A549 (cell line): ENCODE results near the gene TUSC2. TPM values are rescaled to one million over a fixed set of nuclear protein-coding genes. Genes with fewer than 3 reads are reported as not detected.

ENCODE experiments used
- ATAC-seq, 2 experiments: fragments of 200-7000 bp in 1 of 2; fragments of >200 bp in 1 of 2; cut with Nextera tagmentation in 1 of 2; cut with Tn5 transposase in 1 of 2; 3 replicates each; pipeline versions ENCODE4 v1.8.0 to v1.9.1; 2018 to 2020; ENCODE audit warnings: mild to moderate bottlenecking in 1 of 2, moderate library complexity in 1 of 2
- CTCF ChIA-PET: fragments of 300-600 bp; sonication (Branson Sonifier 250); formaldehyde crosslinking; extraction: SDS; loops from one replicate; lab custom pipeline; 2021; ENCODE audit warnings: antibody characterized with exemption, inconsistent platforms; lab: Yijun Ruan, JAX
- POLR2A ChIA-PET: fragments of 350-600 bp; formaldehyde crosslinking; extraction: SDS; loops from one replicate; lab custom pipeline; 2021; ENCODE audit warnings: antibody characterized with exemption, inconsistent platforms; lab: Yijun Ruan, JAX
- DNase-seq, 2 experiments: peaks; one replicate each; pipeline versions ENCODE4 v3.0.0 to v3.0.0-alpha.2; 2011 to 2016; ENCODE audit warnings: low read depth in 1 of 2, low spot score in 1 of 2
- FAIRE-seq: peaks from 2 replicates; lab custom pipeline; 2011; peaks lifted over from hg19 to GRCh38; lab: Jason Lieb, UNC
- H3K27ac ChIP-seq, 2 experiments: fragments of >200 bp; sonication (Bioruptor Twin); formaldehyde crosslinking; 3 replicates each; pipeline ENCODE4 v1.5.1; 2016 to 2017
- H3K4me1 ChIP-seq: fragments of >200 bp; sonication (Bioruptor Twin); formaldehyde crosslinking; 3 replicates; pipeline ENCODE4 v1.6.1; 2016
- H3K4me2 ChIP-seq: fragments of >200 bp; sonication (Bioruptor Twin); formaldehyde crosslinking; 3 replicates; pipeline ENCODE4 v1.6.1; 2016
- H3K4me3 ChIP-seq: fragments of >200 bp; sonication (Bioruptor Twin); formaldehyde crosslinking; 3 replicates; pipeline ENCODE4 v1.5.1; 2016
- H3K9me3 ChIP-seq: fragments of >200 bp; sonication (Bioruptor Twin); formaldehyde crosslinking; 3 replicates; pipeline ENCODE4 v1.6.1; 2016
- CBX8 ChIP-seq: fragments of 200-600 bp; sonication (generic); IDR thresholded peaks from 2 replicates; pipeline ENCODE4 v1.6.1; 2016
- CEBPB ChIP-seq, 2 experiments: fragments of >200 bp in 1 of 2; sonication (Bioruptor Twin) in 1 of 2; formaldehyde crosslinking in 1 of 2; IDR thresholded peaks; 2 replicates each; pipeline ENCODE4 v1.6.1; 2012 to 2016
- CHD4 ChIP-seq: fragments of 200-600 bp; sonication (generic); IDR thresholded peaks from 2 replicates; pipeline ENCODE4 v1.6.1; 2016; ENCODE audit warnings: antibody characterized with exemption, mild to moderate bottlenecking, borderline replicate concordance
- ESRRA ChIP-seq: fragments of 150-350 bp; IDR thresholded peaks from 2 replicates; pipeline ENCODE4 v1.6.1; 2014; ENCODE audit warnings: mild to moderate bottlenecking, low read length, borderline replicate concordance
- FOSB ChIP-seq: fragments of 250-450 bp; sonication (Bioruptor Pico); IDR thresholded peaks from 2 replicates; pipeline ENCODE4 v1.5.0; 2020; ENCODE audit warnings: mild to moderate bottlenecking, moderate library complexity
- FOXS1 ChIP-seq: fragments of 250-450 bp; sonication (Bioruptor Pico); IDR thresholded peaks from 2 replicates; pipeline ENCODE4 v1.5.0; 2020; ENCODE audit warnings: mild to moderate bottlenecking, moderate library complexity
- GATA3 ChIP-seq: IDR thresholded peaks from 2 replicates; pipeline ENCODE4 v1.6.1; 2012; ENCODE audit warnings: borderline replicate concordance
- HDAC2 ChIP-seq: fragments of 200-600 bp; sonication (generic); IDR thresholded peaks from 2 replicates; pipeline ENCODE4 v1.6.1; 2016
- HOXB13 ChIP-seq: fragments of 250-450 bp; sonication (Bioruptor Pico); IDR thresholded peaks from 2 replicates; pipeline ENCODE4 v1.5.0; 2020; ENCODE audit warnings: low read depth, mild to moderate bottlenecking, moderate library complexity
- HOXB5 ChIP-seq: fragments of 250-450 bp; sonication (Bioruptor Pico); IDR thresholded peaks from 2 replicates; pipeline ENCODE4 v1.5.0; 2020; ENCODE audit warnings: mild to moderate bottlenecking, moderate library complexity
- JUN ChIP-seq, 2 experiments: fragments of >200 bp; sonication (Bioruptor Twin); formaldehyde crosslinking; IDR thresholded peaks; 2 replicates in 1 of 2; 3 replicates in 1 of 2; pipeline ENCODE4 v1.6.1; 2016 to 2017
- KDM1A ChIP-seq: fragments of 200-600 bp; sonication (generic); IDR thresholded peaks from 2 replicates; pipeline ENCODE4 v1.6.1; 2016; ENCODE audit warnings: low read depth, mild to moderate bottlenecking
- MAFK ChIP-seq: fragments of 450-650 bp; IDR thresholded peaks from 2 replicates; pipeline ENCODE4 v1.6.1; 2014; ENCODE audit not compliant: partially characterized antibody
- MYC ChIP-seq: IDR thresholded peaks from 2 replicates; pipeline ENCODE4 v1.6.1; 2012; ENCODE audit warnings: mild to moderate bottlenecking, inconsistent platforms, low read length, improper control_type of control experiment, borderline replicate concordance
- POLR2AphosphoS2 ChIP-seq: conservative IDR thresholded peaks from 2 replicates; pipeline ENCODE4 v1.6.1; 2012; ENCODE audit warnings: low read length, improper control_type of control experiment, inconsistent platforms
- RCOR1 ChIP-seq: fragments of 150-350 bp; IDR thresholded peaks from 2 replicates; pipeline ENCODE4 v1.6.1; 2014; ENCODE audit warnings: antibody characterized with exemption, low read length, low read depth
- SMC3 ChIP-seq: fragments of >200 bp; sonication (Bioruptor Twin); formaldehyde crosslinking; IDR thresholded peaks from 3 replicates; pipeline ENCODE4 v1.6.1; 2018; ENCODE audit warnings: inconsistent platforms
- SREBF2 ChIP-seq: fragments of 450-650 bp; IDR thresholded peaks from 2 replicates; pipeline ENCODE4 v1.6.1; 2014; ENCODE audit warnings: mild to moderate bottlenecking, moderate library complexity
- TFCP2L1 ChIP-seq: fragments of 250-450 bp; sonication (Bioruptor Pico); IDR thresholded peaks from 2 replicates; pipeline ENCODE4 v1.5.0; 2021; ENCODE audit warnings: mild to moderate bottlenecking
- TP53 ChIP-seq: fragments of 250-450 bp; sonication (Bioruptor Pico); IDR thresholded peaks from 2 replicates; pipeline ENCODE4 v1.5.0; 2021; ENCODE audit warnings: mild to moderate bottlenecking, moderate library complexity
- ZC3H11A ChIP-seq: fragments of 450-650 bp; IDR thresholded peaks from 2 replicates; pipeline ENCODE4 v1.6.1; 2014; ENCODE audit warnings: antibody characterized with exemption, mild to moderate bottlenecking
- ZFP36 ChIP-seq: fragments of 450-650 bp; IDR thresholded peaks from 2 replicates; pipeline ENCODE4 v1.6.1; 2014; ENCODE audit warnings: borderline replicate concordance; ENCODE audit not compliant: partially characterized antibody
- ZNF302 ChIP-seq: fragments of 250-450 bp; sonication (Bioruptor Pico); IDR thresholded peaks from 2 replicates; pipeline ENCODE4 v1.9.0; 2021; ENCODE audit warnings: inconsistent platforms, mild to moderate bottlenecking, moderate library complexity
- ZSCAN20 ChIP-seq: fragments of 250-450 bp; sonication (Bioruptor Pico); IDR thresholded peaks from 2 replicates; pipeline ENCODE4 v1.8.0; 2022; ENCODE audit warnings: mild to moderate bottlenecking, moderate library complexity
- WGBS: methylation state at CpG from one replicate; pipeline ENCODE4 v1.1.6; 2017; ENCODE audit errors: missing lambda C conversion rate; 5-methylcytosine and 5-hydroxymethylcytosine counted together
- polyA plus RNA-seq, 4 experiments: library from polyadenylated mRNA; depleted of rRNA in 3 of 4; stranded (reverse); fragments of >200 nt; fragmentation: RNase III in 1 of 4; extraction: RNeasy Plus Mini Kit Qiagen cat#74134 plus additional on column Dnase treatment in 1 of 4; gene quantifications; 2 replicates in 3 of 4; 3 replicates in 1 of 4; pipeline ENCODE4 v1.2.3, GENCODE V29; 2011 to 2017
- TF ChIP-seq, protein P1 (sequence below): fragments of >200 bp; sonication (Bioruptor Twin); formaldehyde crosslinking; IDR thresholded peaks from 2 replicates; pipeline ENCODE4 v1.6.1; 2016
- TF ChIP-seq, protein P2 (sequence below): fragments of 150-350 bp; IDR thresholded peaks from 2 replicates; pipeline ENCODE4 v1.6.1; 2014; ENCODE audit warnings: low read depth, mild to moderate bottlenecking, low read length
- TF ChIP-seq, protein P3 (sequence below): fragments of 250-450 bp; sonication (Bioruptor Pico); IDR thresholded peaks from 2 replicates; pipeline ENCODE4 v1.5.0; 2020; ENCODE audit warnings: low read depth, mild to moderate bottlenecking, moderate library complexity

The TUSC2 gene
- polyA plus RNA-seq, 2 of the 4 experiments (the other 2 are of a cell fraction) = 18.2 to 23.5 TPM

DNA sequence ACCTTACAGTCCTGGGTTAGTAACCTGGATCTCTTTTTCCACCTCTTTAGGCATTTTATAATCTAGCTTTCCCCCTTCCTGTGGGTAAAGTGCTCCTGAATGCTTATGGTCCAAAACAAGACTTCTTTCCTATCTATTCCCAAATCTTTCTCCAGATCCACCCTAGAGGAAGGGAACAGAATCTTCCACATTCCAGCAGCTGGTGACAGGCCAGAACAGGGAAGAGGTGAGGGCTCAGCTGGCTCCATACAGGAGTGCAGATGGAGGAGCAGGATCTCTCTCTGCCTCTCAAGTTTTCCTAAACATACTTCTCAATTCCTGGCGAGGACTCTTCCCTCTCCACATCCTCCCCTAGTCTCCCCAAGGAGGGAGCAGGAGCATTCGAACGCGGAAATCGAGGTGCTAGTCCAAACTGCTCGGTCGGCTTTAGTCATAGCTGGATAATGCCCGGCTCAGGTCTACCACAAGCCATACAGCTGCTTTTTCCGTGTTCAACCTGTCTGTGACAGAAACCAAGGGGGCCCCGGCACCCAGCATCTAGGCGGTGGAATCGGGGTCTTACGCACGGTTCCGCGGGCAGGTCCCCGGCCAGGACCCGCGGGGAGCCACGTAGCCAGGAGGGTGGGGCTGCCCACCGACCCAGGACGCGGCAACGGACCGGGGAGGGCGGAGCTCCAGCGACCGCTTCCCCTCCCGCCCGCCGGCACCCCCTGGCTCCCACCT is 8.6 kb upstream of the TUSC2 start:
- CTCF ChIA-PET = interaction anchor here (1.2 to 6.2 kb wide), 5 partner anchors 11 to 213 kb away, joined by 3 to 56 read pairs (median 4); partner anchors contain the start of gene HYAL2
- H3K4me1 ChIP-seq = peaks cover 29% of the 10 kb centered on the region

DNA sequence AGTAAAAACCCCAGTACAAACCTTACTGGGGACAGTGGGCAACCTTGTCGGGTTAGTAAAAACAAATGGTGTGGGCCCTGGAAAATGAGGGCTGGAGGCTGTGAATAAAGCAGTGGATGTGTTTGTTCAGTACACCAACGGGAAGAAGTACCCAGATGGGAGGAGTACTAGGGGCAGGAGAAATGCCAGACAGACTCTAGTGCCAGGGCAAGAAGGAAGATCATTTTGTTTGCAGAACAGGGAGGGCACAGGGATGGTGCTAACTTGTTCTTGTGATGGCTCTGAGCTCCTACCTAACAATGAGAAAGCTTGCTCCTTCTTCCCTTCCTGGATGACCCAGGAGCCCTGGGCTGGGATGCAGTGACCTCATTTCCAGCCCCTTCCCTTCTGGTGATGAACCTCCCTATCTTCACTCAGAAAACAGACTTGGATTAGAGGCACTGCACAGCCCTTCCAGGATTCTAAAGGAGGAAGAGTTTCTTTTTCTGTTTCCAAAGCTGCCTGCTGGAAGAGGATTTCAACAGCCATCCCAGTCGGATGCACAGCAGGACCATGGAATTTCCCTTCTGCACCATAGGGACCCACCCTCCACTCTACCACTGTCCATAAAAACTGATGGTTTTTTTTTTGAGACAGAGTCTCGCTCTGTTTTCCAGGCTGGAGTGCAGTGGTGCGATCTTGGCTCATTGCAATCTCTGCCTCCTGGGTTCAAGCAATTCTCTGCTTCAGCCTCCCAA is 6.5 kb upstream of the TUSC2 start:
- H3K4me3 ChIP-seq = no peak overlapping the region
- FAIRE-seq (no peak), DNase-seq (no peak)
- H3K9me3 ChIP-seq = no peaks in the 10 kb centered on the region
- POLR2A ChIA-PET = no interaction called here
- WGBS = 75% methylated on average over 5 of the region's 5 CpGs
- TF ChIP-seq SREBF2 (no peak), TFCP2L1 (CRISPR knock-in tag) (no peak), CEBPB (IDR thresholded peaks at IDR 0.05) (no peak), MYC (no peak), MAFK (no peak), ZSCAN20 (no peak), SMC3 (no peak), CBX8 (no peak), KDM1A (no peak), FOXS1 (CRISPR knock-in tag) (no peak), ZFP36 (no peak), HOXB13 (CRISPR knock-in tag) (no peak), ESRRA (no peak), POLR2AphosphoS2 (no peak), CHD4 (no peak)
- TF ChIP-seq, all 56 proteins: peak for 0
- no peak overlapping the region for H3K27ac ChIP-seq
- CTCF ChIA-PET = interaction anchor here (0.6 to 6.2 kb wide), 3 partner anchors 12 to 37 kb away, joined by 3 to 56 read pairs (median 4); partner anchors contain the start of gene HYAL2
- peak overlapping the region; percentile 97 for H3K4me2 ChIP-seq
- H3K4me1 ChIP-seq = peaks cover 29% of the 10 kb centered on the region
- ATAC-seq = no peak

More for the DNA sequence above, 8.6 kb upstream of the TUSC2 start:
- WGBS = 4% methylated on average over 8 of the region's 31 CpGs
- DNase-seq = peak in 1 of 2 experiments; percentile 32
- Histone ChIP-seq H3K27ac (peak overlapping the region; percentile 92 to 98), H3K9me3 (no peaks in the 10 kb centered on the region), H3K4me3 (peak overlapping the region; percentile 72), H3K4me2 (peak overlapping the region; percentile 97)
- TF ChIP-seq GATA3 = 0 out of 2 replicates have a peak, but pooled peaks have one; percentile 1
- TF ChIP-seq JUN (IDR thresholded peaks at IDR 0.05) = 0 out of 5 replicates have a peak, but pooled peaks of 1 of the 2 experiments have one; percentile 4
- no peak for TF ChIP-seq ZC3H11A
- TF ChIP-seq ESRRA = no peak
- POLR2A ChIA-PET = interaction anchor here (0.9 to 2.0 kb wide), 12 partner anchors 8 to 275 kb away, joined by 3 to 27 read pairs (median 4); partner anchors contain the start of genes CISH, CYB561D2, HEMK1 and HYAL3
- peak; percentile 27 to 76 for ATAC-seq
- no peak for FAIRE-seq

GRCh38 chr3:50333744-50334328 is 5.8 kb upstream of the TUSC2 start:
- WGBS = 88% methylated on average over 11 of the region's 12 CpGs
- DNase-seq = no peak
- no peak for TF ChIP-seq HOXB13 (CRISPR knock-in tag)
- FAIRE-seq = no peak
- Histone ChIP-seq H3K4me2 (peak overlapping the region; percentile 97; the same call in 2 of the 3 replicates), H3K9me3 (no peaks in the 10 kb centered on the region), H3K27ac (no peak overlapping the region), H3K4me3 (no peak overlapping the region), H3K4me1 (peaks cover 29% of the 10 kb centered on the region)
- no peak for ATAC-seq
- POLR2A ChIA-PET = no interaction called here
- CTCF ChIA-PET = interaction anchor here (0.6 to 6.2 kb wide), 3 partner anchors 11 to 38 kb away, joined by 3 to 56 read pairs (median 4); partner anchors contain the start of gene HYAL2

DNA sequence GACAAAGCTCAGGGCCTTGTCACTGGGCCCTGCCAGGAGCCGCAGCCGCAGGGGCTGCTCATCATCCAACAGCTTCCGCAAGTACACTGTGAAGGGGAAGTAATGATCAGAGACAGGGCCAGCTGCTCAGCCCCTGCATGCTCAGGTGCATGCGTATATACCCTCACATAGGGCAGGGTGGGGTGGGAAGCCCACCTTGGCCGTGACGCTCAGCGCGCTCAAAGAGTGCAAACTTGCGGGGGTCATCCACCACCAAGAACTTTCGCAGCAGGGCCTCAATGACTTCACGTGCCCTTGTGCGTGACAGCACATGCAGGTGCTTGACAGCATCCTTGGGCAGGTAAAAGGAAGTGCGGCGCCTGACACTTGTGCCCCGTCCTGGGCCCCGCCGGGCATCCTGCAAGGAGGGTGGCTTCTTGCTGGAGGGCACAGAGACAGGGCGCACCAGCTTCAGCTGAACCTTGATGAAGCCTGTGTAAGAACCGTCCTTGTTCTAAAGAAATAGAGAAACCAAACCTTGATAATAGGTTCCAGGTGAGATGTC is 3.4 kb upstream of the TUSC2 start:
- ATAC-seq = no peak
- CTCF ChIA-PET = interaction anchor here (1.5 to 6.2 kb wide), 2 partner anchors 9 to 137 kb away, joined by 3 to 56 read pairs; partner anchors contain the start of gene HYAL2
- no peak overlapping the region for H3K4me2 ChIP-seq
- H3K4me3 ChIP-seq = no peak overlapping the region
- no peak for DNase-seq
- peaks cover 36% of the 10 kb centered on the region for H3K4me1 ChIP-seq
- no peaks in the 10 kb centered on the region for H3K9me3 ChIP-seq
- 90% methylated on average over 5 of the region's 19 CpGs for WGBS
- FAIRE-seq = no peak
- H3K27ac ChIP-seq = no peak overlapping the region
- POLR2A ChIA-PET = no interaction called here
- TF ChIP-seq HDAC2 (no peak), MAFK (no peak), HOXB5 (CRISPR knock-in tag) (no peak), FOSB (CRISPR knock-in tag) (no peak), KDM1A (no peak), TFCP2L1 (CRISPR knock-in tag) (no peak), POLR2AphosphoS2 (no peak), ZNF302 (CRISPR knock-in tag) (no peak), RCOR1 (no peak), TP53 (no peak)
- TF ChIP-seq, protein P1, sequence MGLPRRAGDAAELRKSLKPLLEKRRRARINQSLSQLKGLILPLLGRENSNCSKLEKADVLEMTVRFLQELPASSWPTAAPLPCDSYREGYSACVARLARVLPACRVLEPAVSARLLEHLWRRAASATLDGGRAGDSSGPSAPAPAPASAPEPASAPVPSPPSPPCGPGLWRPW = no peak
- TF ChIP-seq, protein P2, sequence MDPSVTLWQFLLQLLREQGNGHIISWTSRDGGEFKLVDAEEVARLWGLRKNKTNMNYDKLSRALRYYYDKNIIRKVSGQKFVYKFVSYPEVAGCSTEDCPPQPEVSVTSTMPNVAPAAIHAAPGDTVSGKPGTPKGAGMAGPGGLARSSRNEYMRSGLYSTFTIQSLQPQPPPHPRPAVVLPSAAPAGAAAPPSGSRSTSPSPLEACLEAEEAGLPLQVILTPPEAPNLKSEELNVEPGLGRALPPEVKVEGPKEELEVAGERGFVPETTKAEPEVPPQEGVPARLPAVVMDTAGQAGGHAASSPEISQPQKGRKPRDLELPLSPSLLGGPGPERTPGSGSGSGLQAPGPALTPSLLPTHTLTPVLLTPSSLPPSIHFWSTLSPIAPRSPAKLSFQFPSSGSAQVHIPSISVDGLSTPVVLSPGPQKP = no peak
- TF ChIP-seq, protein P3, sequence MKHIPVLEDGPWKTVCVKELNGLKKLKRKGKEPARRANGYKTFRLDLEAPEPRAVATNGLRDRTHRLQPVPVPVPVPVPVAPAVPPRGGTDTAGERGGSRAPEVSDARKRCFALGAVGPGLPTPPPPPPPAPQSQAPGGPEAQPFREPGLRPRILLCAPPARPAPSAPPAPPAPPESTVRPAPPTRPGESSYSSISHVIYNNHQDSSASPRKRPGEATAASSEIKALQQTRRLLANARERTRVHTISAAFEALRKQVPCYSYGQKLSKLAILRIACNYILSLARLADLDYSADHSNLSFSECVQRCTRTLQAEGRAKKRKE (CRISPR knock-in tag) = no peak
